AG09319 (cell line): ENCODE data around the gene SHC2.

Experiments used
- DNase-seq: peaks from one replicate; pipeline ENCODE4 v3.0.0-alpha.2; 2010; ENCODE audit warnings: low read depth; ENCODE audit errors: extremely low read depth
- TF ChIP-seq, protein P1 (sequence below): IDR thresholded peaks from 2 replicates; pipeline ENCODE4 v1.5.1; 2011; ENCODE audit warnings: low read depth, mild to moderate bottlenecking, inconsistent platforms, low read length, moderate library complexity

Gene SHC2

DNA sequence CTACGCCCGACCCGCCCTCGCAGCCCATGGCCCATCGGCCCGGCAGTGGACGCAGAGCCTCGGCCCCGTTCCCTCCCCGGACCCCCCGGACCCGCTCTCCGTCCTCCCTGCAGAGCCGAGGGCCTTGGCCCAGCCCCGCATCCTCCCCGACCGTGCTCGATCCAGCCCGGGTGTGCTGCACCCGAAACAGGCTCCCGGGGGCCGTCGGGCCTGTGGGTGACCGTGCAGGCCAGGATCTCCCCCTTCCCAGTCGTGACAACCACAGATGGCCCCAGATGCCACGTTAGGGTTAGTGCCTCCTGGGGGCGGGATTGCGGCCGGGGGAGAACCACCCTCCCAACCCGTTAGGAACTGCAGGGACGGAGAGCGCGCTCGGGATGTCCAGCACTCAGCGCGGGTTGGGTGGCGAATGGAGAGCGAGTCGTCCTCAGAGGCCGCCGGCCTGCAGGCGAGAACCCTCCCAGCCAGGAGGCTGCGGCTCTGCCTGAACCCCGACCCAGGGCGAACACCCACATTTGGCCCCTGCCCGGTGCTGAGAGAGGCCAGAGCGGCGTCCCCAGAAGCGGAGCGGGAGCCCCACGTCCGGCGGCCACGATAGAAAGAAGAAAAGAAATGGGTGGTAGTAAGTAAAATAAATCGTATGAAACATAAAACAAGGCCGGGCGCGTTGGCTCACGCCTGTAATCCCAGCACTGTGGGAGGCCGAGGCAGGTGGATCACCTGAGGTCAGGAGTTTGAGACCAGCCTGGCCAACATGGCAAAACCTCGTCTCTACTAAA lies 28.8 kb upstream of the SHC2 start:
- TF ChIP-seq, protein P1, sequence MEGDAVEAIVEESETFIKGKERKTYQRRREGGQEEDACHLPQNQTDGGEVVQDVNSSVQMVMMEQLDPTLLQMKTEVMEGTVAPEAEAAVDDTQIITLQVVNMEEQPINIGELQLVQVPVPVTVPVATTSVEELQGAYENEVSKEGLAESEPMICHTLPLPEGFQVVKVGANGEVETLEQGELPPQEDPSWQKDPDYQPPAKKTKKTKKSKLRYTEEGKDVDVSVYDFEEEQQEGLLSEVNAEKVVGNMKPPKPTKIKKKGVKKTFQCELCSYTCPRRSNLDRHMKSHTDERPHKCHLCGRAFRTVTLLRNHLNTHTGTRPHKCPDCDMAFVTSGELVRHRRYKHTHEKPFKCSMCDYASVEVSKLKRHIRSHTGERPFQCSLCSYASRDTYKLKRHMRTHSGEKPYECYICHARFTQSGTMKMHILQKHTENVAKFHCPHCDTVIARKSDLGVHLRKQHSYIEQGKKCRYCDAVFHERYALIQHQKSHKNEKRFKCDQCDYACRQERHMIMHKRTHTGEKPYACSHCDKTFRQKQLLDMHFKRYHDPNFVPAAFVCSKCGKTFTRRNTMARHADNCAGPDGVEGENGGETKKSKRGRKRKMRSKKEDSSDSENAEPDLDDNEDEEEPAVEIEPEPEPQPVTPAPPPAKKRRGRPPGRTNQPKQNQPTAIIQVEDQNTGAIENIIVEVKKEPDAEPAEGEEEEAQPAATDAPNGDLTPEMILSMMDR, result no peak
- DNase-seq, result no peak

DNA sequence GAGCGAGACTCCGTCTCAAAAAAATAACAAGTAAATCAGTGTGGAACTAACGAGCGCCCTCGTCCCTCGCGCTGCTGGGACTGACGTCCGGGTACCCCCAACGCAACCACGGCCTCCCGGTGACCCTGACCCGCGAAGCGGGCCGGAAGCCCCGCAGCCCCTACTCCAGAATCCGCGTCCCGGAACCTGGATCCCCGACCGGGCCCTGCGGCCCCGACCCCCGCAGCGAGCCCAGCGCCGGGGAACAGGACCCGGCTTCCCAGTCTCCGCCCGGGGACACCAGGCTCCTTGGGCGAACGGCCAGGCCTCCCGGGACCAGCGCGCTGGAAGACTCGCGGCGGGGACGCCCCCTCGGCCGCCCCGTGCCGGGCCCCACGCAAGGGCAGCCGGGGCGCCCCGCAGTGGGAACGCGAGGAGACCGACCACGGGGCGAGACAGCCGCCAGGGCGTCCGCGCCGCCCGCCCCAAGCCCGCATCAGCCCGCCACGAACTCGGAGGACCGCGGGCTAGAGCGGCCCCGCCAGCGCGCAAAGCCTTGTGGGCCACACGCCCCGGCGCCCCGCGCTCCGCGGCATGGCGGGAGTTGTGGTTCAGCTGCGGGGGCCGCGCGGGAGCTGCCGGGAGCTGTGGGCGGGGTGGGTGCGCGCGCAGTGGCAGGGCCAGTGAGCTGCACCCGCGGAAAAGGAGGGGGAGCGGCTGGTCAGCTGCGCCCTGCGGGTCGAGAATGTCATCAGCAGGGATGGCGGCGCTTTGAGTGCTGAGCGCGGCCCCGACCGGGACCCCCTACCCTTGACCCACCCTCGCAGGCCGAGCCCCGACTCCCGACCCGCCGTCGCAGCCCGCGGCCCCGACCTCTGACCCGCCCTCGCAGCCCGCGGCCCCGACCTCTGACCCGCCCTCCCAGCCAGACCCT lies 27.9 kb upstream of the SHC2 start:
- peak; percentile 89 for DNase-seq
- TF ChIP-seq, protein P1, result no peak

DNA sequence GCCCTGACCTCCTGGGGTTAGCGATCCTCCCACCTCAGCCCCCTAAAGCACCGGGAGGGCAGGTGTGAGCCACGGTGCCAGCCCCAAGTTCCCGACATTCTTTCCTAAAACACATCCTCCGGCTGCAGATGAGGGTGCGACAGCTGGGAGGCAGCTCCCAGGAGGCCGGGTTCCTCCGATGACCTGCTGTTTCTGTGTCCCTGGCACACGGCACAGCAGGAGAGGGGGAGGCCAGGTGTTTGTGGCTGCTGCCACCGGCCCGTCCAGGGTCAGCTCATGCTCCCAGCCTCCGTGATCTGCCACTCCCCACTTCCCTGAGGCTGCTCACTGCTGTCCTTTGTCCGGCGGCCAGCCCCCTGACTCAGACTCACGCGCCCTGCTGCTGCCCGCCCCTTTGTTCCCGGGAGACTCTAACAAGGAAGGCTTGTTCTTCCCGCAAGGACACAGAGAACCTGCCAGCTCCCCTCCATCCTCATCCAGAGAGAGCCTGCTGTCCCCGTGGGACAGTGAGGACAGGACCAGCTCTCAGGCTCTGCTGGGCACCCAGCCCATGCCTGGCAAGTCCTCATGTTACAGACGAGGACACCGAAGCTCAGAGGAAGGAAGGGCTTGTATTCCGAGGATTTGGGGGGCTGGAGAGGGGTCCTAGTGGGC lies 24.9 kb upstream of the SHC2 start:
- DNase-seq, result no peak
- TF ChIP-seq, protein P1, result no peak

DNA sequence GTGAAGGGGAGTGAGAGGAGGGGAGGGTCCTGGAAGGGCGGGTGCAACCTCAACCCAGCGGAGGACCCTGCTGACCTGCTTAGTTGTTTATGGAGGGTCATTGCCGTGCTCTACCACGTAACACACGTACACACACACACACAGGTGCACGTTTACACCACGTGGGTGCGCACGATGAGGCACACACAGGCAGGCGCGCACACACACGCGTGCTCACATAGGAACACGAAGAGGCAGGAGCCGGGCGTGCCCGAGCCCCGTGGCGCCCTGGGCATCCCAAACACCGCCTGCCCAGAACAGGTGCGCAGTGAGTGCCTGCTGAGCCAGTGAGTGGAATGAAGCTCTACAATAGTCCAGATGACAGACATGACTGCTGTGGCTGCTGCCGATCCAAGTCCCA lies 24.2 kb upstream of the SHC2 start:
- TF ChIP-seq, protein P1, result no peak
- no peak for DNase-seq

DNA sequence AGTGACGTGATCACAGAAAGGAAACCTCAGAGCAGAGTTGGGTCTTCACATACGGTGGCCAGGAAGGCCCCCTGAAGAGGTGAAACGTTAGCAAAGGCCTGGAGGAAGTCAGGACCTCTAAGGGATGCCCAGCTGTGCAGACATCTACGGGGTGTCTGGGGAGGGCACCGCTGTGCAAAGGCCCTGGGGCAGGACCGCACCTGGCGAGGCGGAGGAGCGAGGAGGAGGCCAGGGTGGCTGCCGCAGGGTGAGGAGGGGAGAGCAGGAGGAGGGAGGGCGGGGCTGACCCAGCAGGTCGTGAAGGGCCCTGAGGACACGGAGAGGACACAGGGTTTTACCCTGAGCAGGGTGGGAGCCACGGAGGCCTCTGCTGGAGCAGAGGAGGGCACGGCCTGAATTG lies 23.7 kb upstream of the SHC2 start:
- no peak for DNase-seq
- TF ChIP-seq, protein P1, result no peak

DNA sequence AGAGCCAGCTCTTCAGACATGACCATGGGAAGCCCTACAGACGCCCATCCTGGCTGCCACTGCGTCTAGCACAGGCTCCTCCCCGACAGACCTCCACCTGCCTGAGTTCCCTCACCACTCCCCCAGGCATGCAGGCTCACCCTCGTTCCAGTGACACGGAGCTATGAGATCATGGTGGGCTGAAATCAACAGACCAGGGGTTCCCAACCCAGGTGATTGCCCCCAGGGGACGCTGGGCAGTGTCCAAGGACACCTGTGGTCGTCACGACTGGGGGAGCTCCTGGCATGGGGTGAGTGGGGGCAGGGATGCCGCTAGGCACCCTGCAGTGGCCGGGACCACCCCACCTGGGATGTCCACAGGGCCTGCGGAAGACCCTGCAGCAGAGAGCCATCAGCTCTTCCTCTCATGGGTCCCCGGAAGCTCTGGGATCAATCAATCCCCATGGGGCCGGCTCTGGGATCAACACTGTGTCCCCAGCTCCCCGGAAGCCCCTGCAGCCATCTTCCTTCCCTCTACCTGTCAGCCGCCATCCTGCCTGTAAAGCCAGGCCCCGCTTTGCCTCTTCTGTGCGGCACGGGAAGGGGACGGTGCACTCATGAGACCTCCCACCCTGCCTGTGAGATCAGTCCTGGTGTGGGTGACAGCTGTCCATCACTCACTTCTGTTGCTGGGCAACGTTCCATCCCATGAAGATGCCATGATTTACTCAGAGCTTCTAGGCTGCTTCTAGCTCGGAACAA lies 22.7 kb upstream of the SHC2 start:
- no peak for DNase-seq
- TF ChIP-seq, protein P1, result no peak
